NCI-H187 (cell line): ENCODE results near the gene CIROP.

ENCODE experiments used
- DNase-seq, 2 experiments: peaks; one replicate each; lab custom pipeline; 2025; lab: John Stamatoyannopoulos, UW

The CIROP gene

DNA sequence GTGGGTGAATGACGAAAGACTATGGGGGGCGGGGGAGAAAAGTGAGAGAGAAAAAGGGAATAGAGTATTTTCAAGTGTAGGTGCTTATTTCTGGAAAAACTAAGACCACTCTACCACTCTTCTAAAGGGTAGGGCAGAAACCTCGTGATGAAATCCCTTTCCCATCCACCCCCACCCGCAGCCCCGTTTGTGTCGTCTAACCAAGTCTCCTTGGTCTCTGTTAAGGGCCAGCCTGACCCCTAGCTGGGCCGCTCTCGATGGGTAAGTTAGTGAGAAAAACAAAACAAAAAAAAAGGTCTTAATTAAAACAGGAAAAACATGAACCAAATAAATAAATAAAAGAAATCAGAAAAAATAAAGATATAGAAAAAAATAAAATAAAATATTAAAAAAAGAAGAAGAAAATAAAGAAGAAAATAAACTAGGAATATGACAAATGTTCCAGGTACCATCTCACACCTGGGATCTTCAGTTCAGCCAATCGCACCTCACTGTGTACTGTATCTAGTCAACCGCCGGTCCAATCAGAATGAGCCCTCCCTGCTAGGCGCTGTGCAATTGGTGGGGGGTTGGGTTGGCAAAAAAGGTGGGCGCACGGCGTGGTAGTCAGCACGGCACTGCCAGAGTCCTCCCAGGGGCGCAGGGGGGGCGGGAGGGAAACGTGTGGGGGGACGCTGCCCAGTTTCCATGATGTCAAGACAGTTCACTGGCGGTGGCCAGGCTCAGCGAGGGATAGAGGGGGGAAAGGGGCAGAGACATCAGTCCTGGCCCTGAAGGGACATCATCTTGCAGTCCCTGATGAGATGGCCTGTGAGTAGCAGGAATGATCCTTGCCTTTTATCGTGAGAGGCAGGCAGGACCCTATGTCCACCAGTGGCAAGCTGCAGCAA, 37.7 kb downstream of the CIROP start:
- DNase-seq = no peak

DNA sequence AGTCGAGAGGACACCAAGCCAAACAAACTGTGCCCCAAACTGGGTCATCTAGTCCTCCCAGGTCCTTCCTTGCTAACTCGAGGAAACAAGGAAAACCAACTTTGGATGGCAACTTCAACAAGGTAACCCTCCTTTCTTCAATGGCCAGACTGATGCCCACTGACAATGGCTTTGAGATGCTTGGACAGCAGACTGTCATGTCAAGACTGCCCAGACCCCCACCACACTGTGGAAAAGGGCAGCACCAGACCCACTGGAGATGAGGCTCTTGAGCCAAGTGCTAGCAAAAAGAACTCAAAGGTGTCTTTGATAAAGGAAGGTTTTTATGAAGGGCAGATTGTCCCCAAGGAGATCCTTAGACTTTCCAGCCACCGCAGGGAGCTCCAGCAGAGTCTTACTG, 38.4 kb downstream of the CIROP start:
- DNase-seq = no peak

DNA sequence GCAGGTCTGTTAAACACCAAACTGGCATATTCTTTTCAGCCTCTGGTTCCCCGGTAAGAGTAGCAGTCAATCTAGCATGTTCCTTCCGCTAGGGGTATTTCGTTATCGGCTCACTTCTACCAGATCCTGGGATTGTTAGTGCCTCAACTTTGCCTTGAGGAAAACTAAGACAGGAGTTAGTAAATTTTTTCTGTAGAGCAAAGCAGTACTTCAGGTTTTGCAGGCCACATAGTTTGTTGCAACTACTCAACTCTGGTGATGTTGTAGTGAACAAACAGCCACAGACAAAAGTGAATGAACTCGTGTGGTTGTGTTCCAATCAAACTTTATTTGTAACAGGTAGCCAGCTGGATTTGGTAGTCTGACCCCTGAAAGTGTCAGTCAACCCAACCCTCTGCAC, 41.2 kb downstream of the CIROP start:
- DNase-seq = no peak

DNA sequence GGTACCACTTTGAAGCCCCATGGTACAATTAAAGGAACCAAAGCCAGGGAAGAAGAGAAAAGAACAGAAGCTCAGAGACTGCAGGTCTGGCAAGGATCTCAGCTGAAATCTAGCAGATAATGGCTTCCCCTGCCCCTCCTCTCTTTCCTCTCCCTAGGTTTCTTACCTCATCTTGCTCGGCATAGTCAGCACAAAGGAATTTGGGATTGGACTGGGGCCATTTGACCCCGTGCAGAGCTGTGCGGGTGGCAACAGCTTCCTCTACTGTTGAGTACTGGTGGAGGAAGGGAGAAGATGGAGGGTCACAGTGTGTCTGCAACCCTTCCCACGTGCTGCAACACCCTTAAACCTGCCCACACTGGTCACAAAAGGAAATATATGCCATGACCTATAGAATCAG, 42.8 kb downstream of the CIROP start:
- no peak for DNase-seq

DNA sequence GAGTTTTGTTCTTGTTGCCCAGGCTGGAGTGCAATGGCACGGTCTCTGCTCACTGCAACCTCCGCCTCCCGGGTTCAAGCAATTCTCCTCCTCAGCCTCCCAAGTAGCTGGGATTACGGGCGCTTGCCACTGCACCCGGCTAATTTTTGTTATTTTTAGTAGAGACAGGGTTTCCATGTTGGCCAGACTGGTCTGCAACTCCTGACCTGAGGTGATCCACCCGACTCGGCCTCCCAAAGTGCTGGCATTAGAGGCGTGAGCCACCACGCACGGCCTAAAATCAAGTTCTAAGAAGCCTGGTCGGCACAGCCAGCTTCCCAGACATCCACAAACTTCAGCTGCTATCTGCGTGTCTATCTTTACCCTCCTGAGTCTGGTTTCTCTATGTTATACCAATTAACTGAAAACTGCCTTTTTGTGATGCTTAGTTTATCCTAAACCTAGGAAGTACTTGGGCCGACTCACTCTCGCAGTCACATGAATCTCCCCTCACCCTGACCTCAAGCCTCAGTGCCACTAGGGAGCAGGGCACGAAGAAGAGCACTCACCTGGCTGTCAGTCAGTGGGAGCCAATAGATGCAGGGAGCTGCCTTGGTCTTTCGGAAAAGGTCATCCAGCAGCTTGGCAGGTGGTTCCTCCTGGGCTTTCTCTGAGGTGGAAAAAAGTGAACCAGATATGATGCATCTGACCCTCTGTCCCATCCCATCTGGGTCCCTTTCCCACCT, 44.1 kb downstream of the CIROP start:
- no peak for DNase-seq

DNA sequence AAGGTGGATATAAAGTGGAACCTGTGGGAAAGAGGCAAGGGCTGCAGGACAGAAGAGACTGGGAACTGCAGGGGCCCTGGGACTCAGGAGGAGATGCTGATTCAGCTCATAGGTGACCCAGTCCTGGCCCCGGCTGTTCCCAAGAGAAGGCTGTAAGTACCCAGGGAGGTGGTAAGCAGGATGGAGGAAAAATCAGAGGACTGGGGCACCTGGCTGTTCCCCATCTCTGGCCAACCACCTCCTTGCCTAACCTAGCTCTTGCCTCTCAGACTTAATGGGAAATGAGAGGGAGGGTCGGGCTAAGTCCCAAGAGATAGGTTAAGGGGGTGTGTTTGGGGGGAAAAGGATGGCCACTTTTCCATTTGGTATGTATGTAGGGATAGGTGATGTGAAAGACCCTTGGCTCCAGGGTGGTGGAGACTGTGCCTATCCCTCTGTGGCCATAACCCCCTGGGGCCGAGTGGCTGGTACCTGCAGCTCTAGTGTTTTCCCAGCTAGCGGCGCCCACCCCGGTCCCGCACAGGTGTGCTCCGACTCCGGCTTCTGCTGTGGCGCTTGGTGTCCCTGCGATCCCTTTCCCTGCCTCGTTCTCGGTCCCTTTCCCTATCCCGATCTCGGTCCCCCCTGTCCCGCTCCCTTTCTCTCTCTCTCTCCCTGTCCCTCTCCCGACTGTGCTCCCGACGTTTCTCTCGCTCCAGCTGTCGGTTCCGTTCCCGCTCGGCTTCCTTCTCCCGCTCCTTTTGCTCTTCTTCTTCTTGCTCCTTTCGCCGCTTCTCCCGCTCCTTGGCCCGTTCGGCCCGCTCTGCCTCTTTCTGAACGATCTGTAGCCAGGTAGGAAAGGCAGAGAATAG, 45.9 kb downstream of the CIROP start:
- no peak for DNase-seq

DNA sequence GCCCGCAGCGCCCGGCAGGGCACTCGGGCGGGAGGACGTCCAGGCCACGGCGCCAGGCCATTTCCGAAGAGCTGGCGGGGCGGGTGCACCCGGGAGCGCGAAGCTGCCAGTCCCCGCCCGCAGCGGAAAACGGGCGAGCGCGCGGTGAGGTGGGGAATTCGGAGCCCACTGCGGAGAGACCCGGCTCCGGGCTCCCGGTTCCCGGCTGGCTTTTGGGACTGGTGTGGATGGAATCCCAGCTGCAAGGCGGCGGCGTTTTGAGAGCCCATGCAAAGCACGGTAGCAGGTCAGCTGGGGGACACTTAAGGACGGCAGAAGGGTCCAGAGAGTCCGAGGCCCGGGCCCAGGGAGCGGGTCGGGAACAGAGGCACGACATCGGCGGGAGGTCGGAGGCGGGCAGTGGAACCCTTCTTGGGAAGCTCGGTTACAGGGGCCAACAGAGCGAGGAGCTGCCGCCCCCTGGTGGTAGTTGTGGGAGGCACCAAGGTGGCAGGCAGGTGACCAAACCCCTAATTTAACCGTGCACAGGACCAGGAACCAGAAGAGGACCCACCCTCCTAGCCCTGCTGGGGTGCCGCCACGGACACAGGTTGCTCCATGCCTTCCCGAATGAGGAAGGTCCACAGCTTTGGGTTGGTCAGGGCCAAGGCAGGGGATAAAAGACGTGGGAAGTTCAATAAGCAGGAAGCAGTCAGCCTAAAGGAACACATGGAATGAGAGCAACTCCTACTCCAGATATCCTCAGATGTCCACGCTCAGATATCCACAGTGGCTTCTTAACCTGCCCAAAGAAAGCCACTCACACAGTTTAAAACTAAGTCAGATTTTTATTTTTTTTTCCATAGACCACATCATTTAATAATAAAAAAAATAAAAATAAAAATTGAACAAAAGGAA, 46.8 kb downstream of the CIROP start:
- no peak for DNase-seq

DNA sequence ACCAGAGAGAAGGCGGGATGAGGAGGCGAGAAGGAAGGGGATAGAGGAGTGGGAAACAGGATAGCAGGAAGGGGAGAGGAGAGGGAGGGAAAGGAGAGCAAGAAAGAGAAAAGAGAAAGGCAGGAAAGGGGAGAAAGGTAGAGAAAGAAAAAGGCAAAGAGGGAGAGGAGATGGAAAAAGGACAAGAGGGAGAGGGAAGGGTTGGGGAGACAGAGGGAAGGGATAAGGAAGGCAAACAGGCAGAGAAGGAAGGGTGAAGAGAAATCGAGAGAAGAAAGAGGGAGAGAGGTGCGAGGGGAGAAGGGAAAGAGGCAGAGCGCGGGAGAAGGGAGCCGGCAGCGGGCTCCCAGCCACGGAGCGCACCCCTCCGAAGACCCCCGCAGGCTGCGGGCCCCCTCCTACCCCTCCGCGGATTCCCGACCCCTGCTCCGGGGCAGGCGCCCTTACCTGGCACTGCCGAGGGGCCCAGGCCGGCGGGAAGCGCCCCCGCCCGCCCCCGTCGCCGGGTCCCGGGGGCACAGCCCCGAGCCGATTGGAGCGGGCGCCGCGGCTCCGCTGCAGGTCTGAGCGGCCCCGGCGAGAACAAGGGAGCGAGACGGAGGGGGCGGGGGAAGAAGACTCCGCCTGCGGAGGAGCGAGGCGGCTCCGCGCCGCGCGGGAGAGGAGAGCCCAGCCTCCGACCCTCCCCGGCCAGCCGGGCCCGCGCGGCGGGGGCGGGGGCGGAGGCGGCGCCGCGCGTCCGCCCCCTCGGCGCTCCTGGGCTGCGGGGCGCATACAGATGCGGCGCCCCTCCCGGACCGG, 47.6 kb downstream of the CIROP start, which contains the start of gene CDH24:
TSS of gene CDH24 (minus strand) at position 565 of the 801 bp plus-strand sequence. CDS start 1,787 bp downstream, outside the sequence.
- no peak for DNase-seq

DNA sequence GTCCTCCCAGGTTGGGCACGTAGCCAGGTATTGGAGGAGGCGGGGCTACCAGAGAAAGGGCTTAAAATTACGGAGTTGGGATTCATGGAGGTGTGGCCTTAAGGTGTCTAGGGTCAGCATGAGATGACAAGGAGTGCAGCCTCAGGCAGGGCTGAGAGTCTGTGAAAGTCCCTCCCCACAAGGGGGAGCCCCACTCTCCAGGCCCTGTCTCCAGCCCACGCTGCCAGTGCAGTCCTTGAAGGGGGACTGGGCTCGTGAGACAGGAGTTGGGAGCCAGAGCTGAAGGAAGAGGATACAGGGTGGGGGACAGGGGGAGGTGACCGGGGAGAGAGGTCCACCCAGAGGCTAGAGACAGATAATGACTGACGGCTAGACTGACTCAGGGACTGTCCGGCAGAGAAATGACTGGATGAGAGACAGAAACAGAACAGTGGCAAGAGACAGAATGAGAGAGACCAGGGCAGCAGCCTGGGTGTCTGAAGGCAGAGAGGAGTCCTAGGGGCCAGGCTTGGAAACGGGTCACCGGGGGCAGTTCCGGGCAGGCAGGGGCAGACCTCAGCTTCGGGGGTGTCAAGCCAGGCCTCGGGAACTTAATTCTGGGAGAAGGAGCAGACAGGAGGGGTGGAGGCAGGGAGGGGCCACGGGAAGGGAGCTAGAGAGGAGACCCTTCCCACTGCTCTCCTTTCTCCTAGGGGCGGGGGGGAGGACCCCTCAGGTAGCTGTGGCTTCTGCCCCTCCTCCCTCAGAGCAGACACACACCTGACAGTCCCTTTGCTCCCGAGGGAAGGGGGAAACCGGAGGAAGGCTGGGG, 48.4 kb downstream of the CIROP start:
- no peak for DNase-seq

DNA sequence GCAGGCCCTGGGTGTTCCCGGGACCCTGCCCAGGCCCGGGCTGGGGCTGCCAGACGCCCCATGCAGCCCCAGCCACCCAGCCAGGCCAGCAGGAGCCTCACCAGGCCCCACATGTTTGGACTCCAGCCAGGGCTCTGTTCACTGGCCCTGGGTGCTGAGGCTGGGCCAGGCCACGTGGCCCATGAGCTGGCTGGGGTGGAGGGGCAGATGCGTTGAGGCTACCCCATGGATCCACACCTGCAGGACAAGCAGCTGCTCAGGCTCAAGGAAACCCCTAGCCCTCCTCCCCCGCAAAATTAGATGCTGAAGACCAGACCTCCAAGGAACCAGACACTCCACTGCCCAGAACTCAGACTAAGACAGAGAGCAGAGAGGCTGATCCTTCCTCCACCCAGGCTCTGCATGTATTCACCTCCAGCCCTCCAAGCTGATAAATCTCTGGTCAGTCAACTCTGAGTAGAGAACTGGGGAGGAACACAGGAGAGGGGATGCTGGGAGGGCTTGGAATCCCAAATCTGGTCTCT, 49.1 kb downstream of the CIROP start:
- no peak for DNase-seq

DNA sequence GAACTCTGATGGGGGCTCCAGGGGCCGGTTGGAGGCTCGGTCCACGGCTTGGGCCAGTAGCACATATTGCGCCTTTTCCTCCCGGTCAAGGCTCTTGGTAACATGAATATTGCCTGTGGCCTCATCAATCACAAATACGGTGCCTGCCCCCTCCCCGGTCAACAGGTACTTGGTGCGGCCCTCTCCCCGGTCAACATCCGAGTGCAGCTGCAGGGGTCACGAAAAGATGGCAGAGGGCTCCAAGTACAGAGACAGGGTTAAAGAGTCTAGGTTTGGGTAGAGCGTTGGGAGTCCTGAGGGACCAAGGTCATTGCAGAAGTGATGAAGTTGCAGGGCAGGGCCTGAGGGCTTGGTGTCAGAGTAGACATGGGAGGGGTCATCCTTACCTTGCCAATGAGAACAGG, 49.6 kb downstream of the CIROP start:
- no peak for DNase-seq

DNA sequence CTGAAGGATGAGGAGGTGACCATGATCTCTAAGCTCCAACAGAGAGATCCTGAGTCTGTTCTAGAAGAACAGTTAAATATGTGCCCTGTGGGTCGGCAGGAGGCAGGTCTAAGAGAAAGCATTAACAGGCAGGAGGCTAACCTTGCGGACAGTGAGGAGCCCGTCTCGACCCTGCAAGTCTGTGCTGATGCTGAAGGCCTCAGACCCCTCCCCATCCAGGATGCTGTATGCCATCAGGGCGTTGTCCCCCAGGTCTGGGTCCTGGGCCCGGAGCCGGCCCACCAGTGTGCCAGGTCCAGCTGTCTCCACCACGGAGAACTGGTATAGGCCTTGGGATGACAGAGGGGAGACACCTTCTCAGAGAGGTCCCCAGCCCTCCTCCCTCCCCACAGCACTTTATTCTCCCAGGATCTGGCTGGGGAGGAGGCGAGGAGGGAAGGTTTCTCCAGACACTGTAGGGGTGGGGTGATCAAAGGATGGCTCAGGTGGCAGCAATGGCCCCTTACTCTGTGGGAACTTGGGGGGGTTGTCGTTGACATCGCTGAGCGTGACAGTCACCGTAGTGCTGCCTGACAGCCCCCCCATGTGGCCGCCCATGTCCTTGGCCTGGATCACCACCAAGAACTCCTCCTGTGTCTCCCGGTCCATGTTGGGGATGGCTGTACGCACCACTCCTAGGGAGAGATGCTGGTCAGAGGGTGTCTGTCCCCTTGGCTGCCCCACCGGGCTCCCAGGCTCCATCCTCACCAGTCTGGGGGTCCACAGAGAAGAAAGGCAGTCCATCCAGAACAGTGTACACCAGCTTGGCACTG, 50.6 kb downstream of the CIROP start:
- no peak for DNase-seq

DNA sequence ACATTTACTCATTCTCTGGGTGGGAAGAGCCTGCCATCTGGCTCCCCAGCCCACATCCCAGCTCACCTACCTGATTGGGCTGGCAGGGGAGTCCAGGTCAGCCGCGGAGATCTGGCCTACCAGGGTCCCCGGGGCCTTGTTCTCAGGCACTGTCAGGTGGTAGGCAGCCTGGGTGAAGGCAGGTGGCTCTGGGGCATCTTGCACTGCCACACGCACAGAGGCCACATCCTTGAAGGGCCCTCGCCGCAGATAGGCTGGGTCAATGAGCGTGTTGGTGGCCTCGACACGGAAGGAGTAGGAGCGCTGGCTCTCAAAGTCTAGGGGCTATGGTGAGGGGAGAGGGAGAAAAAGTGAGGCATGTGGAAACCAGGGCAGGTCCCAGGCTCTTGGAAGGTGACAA, 51.4 kb downstream of the CIROP start:
- no peak for DNase-seq

DNA sequence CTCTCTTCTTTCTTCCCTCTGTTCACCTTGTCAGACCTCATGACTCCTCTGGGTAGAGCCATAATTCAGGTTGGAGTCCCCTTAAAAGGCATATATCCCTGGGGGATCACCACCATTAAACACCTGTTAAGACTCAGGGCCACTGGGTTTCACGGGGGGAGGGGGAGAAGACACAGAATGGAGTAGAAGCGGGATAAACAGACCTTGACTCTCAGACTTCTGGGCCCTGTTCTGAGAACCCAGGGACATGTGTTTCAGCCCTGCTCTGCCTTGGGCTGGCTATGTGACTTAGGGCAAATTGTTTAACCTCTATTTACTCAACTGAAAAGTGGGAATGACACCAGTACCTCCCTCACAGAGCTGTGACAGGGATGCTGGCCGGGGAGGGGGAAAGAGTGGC, 52.1 kb downstream of the CIROP start:
- no peak for DNase-seq

DNA sequence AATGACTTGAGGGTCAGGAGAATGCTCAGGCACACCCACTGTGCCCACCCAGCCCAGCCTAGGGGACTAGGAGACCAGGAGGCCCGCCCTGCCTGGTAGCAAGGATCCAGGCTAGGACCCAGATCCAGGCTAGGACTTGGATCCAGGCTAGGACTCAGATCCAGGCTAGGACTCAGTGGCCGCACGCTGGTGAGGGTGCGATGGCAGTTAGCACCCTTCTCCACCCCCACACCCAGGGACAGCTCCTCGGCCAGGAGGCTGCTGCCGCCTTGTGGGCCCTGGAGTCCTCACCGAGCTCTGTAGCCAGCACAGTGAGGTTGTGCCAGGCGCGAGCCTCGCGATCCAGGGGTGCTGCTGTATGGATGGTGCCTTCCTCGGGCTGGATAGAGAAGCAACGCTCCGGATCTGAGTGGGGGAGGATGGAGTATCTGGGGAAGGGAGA, 52.6 kb downstream of the CIROP start:
- DNase-seq = no peak

DNA sequence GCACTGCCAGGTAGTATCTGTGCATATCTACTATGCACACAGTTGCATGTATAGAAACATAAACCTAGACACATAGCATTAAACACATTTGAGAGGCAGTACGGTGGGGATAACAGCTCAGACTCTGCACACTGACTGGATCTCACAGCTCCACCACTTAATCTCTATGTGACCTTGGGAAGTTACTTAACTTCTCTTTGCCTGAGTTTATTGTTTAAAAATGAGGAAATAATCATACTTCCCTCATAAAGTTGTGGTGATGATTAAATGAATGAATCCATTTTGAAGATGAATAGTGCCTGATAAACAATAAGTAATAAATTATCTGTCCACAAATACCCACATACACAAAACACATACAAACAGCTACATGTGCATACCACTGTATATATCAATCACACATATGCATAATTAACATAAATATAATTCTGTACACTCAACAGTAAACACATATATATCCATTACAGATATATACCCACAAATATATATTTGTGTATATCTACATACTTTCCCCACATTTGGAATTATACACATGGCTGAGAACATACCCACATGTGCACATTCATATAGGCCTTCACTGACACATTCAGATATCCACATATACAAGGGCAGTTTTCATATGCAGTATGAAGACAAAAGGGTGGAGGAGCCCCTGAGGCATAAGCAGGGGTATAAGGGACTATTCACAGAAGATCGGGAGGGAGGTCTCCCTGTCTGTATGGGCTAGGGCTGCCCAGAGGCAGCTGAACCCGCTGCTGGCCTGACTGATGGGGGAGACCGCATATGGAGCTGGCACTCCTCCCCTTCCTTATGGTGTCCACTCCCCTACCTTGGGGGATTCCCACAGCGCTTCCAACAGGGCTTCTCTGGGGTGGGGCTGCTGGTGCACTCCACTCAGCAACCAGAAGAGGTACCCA, 53.4 kb downstream of the CIROP start:
- DNase-seq = no peak
